SKM-1 treated with dmso at 0.1 percent for 144 hours (cell line): Measurements from ENCODE around the gene ADNP2.

Source experiments
- DNase-seq: peaks from one replicate; lab custom pipeline; 2025; ENCODE audit not compliant: unreplicated experiment; lab: John Stamatoyannopoulos, UW

The ADNP2 gene

GRCh38 chr18:80189531-80189865, 80.4 kb downstream of the ADNP2 start:
- no peak for DNase-seq
